ELF-1 (cell line): ENCODE results near the gene ARHGAP28.

ENCODE experiments used
- DNase-seq: peaks from one replicate; pipeline ENCODE4 v3.0.0-alpha.2; 2016; ENCODE audit warnings: low read depth, low spot score

ARHGAP28 gene

GRCh38 chr18:6873040-6873751, 143.7 kb downstream of the ARHGAP28 start:
- no peak for DNase-seq

- no peak for DNase-seq
These were observed 144.8 kb downstream of the ARHGAP28 start for GRCh38 chr18:6874315-6874714.

- no peak for DNase-seq
These were observed 146.2 kb downstream of the ARHGAP28 start for GRCh38 chr18:6875749-6876148.

DNA sequence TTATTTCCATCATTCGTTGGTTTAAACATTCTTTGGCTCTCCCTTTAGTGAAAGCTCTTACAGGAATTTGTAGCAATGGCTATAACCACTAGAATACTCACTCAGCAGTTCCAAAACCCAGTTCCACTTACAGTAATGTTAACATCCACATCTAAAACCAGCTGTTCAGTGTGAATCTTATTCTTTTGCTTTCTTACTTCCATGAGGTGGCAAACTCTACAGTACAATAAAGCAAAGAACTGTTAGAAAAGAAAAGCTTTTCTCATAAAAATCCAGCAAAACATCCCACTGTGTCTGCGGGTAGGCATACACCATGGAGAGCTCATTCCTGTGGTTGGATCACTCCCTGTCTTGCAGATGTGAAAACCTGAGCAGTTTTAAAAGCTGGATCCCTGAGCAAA, 147.1 kb downstream of the ARHGAP28 start:
- DNase-seq = no peak

- no peak for DNase-seq
These were observed 147.8 kb downstream of the ARHGAP28 start for GRCh38 chr18:6877288-6877687.

- no peak for DNase-seq
These were observed 149.2 kb downstream of the ARHGAP28 start for GRCh38 chr18:6878556-6879297.

DNA sequence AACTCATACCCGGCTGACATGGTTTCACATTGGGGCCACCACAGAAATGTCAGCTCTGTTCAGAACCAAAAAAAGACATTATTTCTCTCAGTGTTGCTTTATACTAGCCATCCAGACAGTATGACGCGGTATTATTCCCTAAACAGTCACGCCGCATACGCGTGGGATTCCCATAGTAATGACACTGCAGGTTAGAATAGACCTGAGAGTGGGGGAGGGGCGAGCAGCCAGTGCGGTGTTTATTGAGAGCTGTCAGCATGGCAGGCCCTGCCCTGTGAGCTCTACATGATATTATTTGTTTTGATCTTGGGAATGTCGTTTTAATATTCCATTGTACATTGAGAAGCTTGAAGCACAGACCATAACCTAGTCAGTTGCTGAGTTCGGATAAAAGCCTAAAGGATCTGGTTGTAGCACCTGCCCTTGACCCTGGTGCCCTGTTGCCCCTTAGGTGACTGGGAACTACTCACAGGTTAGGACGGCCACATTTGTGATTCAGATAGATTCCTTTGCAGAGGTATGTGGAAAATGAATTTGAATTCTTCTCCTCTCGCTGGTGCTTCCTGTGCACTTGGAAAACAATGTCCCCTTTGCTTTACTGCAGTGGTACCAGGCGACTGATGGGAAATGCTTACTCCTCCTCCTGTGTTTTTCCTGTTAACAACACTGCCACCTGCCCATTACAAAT, 150.1 kb downstream of the ARHGAP28 start:
- no peak for DNase-seq

- no peak for DNase-seq
These were observed 151.7 kb downstream of the ARHGAP28 start for GRCh38 chr18:6881034-6881820.

DNA sequence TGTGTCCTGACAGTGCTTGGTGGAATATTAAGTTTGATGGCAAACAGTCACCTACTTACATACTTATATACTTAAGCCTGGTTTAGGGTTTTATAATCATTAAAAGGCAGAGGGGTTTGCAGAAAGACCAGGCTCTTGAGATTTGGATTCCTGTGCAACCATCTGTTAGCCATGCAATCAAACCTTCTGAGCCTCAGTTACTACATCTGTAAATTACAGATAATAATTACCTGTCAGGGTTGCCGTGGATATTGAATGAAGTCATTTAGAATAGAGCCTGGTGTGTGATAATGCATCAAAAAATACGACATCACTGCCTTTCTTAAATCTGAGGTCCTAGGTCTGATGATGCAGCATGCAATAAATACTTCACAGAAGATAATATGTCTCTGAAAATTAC, 152.9 kb downstream of the ARHGAP28 start:
- DNase-seq = no peak

DNA sequence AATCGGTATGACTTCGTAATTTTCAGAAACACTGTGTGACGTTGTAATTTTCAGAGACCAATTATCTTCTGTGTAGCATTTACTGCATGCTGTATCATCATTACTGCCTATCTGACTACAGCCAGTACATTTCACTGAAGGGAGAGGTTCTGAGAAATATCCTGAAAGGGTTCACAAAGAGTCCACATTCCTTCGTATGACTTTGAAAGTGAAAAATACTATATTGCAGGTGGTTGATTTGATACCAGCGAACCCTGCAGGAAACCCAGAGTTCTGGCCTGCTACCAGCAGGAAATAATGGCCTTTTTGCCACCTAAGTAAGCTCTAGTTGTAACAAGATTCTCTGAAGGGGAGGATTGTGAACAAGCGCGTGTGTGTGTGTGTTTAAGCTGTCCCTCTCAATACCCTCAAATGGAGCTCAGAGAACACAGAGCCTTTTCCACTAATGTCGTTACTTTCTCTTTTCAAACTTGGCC, 155.5 kb downstream of the ARHGAP28 start:
- no peak for DNase-seq

- DNase-seq = peak; percentile 50
These were observed 156.7 kb downstream of the ARHGAP28 start for GRCh38 chr18:6885992-6886796.

GRCh38 chr18:6886797-6887330, 157.3 kb downstream of the ARHGAP28 start:
- no peak for DNase-seq

GRCh38 chr18:6891788-6892187, 162.3 kb downstream of the ARHGAP28 start:
- no peak for DNase-seq

DNA sequence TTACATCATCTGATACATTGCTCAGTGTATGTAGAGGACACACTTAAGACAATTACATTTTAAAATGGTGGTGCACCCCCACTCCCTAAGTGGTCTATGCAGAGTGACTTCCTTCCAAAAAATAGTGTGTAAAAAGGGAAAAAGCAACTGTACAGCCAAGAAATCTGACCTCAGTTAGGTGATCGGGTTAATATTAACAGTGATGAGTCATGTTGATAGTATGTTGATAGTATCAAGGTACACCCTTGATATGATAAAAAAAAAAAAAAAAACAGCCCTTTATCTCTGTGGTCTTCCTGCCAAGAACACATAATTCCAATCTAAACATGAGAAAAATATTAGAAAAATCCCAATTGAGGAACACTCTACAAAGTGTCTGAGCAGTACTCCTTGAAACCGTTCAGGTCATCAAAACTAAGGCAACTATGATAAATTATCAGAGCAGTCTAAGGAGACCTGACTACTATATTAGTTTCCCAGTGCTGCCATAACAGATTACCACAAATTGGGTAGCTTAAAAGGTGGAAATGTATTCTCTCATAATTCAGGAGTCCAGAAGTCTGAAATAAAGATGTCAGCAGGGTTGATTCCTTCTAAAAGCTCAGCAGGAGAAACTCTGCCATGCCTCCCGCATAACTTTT, 171.9 kb downstream of the ARHGAP28 start:
- DNase-seq = no peak

DNA sequence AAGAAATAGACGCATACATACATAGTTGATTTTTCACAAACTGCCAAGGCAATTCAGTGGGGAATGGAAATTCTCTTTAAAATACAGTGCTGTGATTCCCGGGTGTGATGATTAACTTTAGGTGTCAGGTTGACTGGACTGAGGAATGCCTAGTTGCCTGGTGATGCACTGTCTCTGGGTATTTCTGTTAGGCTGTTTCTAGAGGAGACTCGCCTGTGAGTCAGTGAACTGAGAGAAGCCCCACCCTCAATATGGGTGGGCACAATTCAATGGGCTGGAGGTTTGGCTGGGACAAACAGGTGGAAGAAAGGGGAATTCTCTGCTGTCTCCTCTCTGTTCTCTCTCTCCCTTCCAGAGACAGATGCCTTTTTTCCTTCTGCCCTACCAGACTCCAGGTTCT, 187.6 kb downstream of the ARHGAP28 start:
- DNase-seq = peak; percentile 38

GRCh38 chr18:6920099-6920955, 190.8 kb downstream of the ARHGAP28 start:
- peak; percentile 77 for DNase-seq

- DNase-seq = no peak
These were observed 192.1 kb downstream of the ARHGAP28 start for GRCh38 chr18:6921571-6921970.

DNA sequence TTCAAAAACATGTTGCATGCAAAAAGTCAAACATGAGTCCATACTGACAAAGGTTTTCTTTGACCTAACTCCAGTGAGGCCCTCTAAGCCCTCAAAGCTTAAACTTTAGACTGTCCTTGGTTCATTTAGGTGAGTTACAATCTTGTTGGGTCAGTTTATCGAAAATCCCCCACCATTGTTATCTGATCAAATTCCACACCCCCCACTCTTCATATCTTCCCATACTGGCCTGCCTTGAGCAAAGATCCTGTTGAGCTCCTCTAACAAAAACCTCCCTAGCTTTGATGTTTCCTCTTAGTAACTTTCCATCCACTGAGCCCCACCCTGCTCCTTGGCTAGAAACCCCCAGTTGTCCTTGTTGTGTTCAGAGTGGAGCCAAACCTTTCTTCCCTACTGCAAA, 193.7 kb downstream of the ARHGAP28 start:
- DNase-seq = no peak

DNA sequence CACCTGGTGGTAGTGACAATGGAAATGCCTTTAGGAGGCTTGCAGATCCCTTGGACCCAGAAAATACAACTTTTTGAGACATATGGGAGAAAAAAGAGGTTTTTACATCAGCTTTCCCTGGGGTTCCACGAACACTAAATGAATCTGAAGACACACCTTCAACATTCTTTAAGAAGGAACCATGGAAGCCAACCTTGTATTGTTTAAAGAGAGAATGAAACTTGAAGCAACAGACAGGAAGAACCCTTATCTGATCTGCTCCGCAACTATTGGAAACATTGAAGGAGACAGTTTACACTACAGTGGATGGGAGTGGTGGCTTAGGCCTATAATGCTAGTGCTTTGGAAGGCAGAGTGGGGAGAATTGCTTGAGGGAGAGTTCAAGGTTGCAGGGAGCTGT, 197.6 kb downstream of the ARHGAP28 start:
- DNase-seq = no peak
